Muscle of arm (tissue), 12 donors: ENCODE measurements around the gene MMP12. TPM values are rescaled to one million over a fixed set of nuclear protein-coding genes. Genes with fewer than 3 reads are reported as not detected.

ENCODE experiments used
- DNase-seq: peaks from one replicate; pipeline ENCODE4 v3.0.0-alpha.2; 2013
- polyA plus RNA-seq, 12 donors: library from polyadenylated mRNA; unstranded; fragments of 120-200 nt; gene quantifications; one replicate each; pipeline ENCODE4 v1.2.1, GENCODE V29; 2013; ENCODE audit not compliant: insufficient read length in 12 of 12

MMP12 gene
- polyA plus RNA-seq, 12 donors, result not detected

GRCh38 chr11:102850973-102851745 is 23.6 kb downstream of the MMP12 start:
- no peak for DNase-seq

DNA sequence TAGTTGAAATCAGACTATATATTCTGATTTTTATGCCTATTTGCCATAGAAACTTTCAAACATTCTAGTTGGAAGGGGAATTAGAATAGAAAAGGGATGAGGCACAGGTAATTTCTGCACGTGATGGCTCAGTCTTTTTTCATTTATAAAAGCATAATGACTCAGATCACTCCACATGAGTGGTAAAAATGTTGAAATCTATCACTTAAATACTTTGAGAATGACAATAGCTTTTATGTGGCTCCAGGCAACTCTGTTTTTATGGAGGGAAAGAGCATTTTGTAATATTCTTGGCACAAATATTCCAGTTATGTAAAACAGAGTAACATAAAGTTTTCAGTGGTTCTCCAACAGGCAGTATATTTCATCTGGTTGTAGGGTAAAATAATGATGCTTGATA is 25.5 kb downstream of the MMP12 start:
- no peak for DNase-seq

DNA sequence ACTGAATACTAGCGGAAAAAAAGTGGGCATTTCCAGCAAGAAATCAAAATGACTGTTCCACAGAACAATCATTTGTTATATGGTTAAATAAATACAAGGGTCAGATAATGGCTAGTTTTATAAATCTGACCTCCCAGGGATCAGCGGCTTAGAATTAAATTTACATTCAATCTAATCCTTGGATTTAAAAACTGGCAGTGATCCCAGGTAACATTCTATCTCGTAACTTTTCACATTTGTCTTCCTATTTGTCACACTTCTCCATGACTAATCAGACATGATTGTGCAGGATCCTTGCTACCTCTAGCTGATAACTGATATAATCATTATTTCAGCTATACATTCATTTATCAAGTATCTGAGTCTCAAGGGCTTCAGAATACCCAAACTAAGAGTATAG is 28.5 kb downstream of the MMP12 start:
- DNase-seq, result no peak

GRCh38 chr11:102843489-102843888 is 31.3 kb downstream of the MMP12 start, which contains the start of gene MMP3:
Gene MMP3, minus strand, starts transcription at chr11:102843609. Its CDS starts 63 bp downstream, at chr11:102843546.
- DNase-seq, result no peak

DNA sequence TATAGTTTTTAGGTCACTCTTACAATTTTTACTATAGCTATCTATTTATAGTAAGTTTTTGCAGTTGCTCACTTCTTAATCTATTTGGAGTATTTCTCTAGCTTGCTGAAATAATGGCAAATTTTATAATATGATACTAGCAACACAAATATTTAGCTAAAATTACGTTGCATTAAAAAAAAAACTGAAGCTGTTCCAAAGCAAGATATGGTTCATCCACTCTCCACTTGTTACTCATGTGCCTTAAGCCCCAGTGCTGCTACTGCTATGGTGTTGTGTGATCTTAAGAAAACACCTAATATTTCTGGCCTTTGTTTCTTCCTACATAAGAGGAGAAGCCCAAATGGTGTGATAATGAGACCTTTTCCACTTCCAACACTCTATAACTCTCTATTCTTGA is 31.9 kb downstream of the MMP12 start:
- DNase-seq, result no peak

DNA sequence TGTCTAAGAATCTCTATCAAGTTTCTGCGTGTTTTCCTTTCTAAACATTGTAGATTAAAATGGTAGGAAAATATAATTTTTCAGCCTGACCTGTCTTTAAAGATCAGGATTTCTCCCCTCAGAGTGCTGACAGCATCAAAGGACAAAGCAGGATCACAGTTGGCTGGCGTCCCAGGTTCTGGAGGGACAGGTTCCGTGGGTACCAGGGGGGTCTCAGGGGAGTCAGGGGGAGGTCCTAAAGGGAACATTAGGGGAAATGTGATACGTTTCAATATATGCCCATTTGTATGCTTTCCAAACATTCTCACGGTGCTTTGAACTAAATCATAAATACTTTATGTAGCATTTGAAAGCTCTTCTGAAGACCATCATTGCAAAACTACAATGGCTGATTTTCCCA is 34.8 kb downstream of the MMP12 start:
- no peak for DNase-seq

- DNase-seq, result no peak
Observed at GRCh38 chr11:102837646-102838045, 37.1 kb downstream of the MMP12 start.

DNA sequence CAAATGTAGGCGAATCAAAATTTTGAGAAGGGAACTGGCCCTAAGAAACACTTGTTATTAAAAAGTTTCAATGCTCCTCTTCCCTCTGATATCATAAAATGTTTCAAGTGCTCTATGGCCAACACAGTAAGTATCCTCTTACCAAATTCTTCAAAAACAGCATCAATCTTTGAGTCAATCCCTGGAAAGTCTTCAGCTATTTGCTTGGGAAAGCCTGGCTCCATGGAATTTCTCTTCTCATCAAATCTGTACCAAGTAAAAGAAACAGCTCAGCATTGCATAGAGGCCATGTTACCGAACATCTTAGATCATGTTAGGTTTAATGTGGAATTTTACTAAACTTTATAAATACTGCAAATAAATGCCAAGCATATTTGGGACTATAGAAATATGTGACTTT is 37.6 kb downstream of the MMP12 start:
- no peak for DNase-seq

- no peak for DNase-seq
Observed at GRCh38 chr11:102836290-102836875, 38.4 kb downstream of the MMP12 start.

DNA sequence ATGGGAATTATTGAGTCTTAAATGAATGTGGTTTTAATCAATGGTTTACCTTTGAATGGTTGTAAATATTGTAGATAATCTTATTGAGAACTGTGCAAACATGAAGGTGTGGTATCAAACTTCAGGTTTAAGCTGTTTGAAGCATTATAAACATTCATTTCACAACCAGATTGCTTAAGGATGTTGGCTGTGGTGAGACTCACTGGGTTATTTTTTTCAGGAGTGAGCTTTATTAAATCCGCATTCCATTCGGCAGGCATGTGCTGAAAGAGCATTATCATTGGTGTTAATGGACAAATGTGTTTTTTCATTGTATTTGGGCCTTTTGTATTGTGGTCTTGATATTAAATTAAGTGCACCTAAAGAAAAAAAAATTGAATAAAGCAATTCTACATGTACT is 41.1 kb downstream of the MMP12 start:
- no peak for DNase-seq

- no peak for DNase-seq
Observed at GRCh38 chr11:102832612-102833011, 42.2 kb downstream of the MMP12 start.

DNA sequence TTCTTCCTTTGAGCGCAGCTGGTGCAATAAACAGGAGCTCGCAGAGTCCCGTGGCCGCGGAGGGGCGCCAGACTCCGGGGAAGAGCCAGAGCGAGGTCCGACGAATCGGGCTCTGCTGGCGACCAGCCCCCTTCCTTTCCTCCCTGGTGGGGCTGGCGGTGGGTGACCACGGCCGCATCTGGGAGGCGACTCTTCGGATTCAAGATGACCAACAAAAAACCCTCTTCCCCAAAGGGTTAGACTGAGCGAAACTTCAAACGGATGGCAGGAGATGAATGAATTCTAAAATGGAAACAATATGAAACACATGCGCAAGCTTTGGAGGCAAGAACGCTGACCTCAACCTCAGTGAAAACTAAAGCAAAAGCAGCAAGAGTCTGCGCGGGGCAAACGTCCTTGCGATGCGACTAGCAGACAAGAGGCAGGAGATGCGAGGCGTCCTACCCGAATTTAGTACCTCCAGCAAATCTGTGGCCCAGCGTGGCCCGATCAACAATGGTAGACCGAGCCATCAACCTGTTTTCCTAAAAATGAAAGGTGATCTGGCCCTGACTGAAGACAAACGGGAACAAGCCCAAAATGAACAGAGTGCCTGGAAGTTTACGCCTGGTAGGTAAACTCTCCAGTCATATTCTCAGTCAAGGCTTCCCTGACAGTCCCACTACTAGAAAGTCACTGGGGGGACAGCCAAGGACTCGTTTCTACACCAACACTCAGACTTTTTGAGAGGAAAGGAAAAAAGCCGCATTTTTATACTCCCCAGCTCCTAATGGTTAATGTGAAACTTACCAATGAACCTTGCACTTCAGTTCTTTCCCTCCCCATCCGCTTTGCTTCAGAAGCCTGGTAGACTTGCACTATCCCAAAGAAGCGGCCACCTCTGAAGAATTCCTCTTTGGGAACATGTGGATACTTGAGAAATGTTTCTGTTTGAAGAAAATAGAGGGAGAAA is 43.0 kb downstream of the MMP12 start:
- DNase-seq, result peak; percentile 81

DNA sequence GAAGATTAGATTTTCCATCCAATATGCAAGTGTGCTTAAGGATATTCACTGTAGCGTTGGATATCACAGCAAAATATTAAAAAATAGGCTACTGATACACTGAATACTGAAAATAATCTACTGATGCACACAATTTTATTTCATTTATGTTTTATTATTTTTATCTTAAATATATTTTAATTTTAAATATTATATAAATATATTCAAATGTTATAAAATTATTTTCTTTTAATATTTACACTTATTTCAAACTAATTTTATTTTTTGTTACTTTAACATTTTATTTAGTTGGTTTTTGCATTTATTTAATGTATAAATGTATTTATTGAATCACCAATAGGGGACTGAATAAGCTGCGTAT is 43.7 kb downstream of the MMP12 start:
- DNase-seq, result no peak

DNA sequence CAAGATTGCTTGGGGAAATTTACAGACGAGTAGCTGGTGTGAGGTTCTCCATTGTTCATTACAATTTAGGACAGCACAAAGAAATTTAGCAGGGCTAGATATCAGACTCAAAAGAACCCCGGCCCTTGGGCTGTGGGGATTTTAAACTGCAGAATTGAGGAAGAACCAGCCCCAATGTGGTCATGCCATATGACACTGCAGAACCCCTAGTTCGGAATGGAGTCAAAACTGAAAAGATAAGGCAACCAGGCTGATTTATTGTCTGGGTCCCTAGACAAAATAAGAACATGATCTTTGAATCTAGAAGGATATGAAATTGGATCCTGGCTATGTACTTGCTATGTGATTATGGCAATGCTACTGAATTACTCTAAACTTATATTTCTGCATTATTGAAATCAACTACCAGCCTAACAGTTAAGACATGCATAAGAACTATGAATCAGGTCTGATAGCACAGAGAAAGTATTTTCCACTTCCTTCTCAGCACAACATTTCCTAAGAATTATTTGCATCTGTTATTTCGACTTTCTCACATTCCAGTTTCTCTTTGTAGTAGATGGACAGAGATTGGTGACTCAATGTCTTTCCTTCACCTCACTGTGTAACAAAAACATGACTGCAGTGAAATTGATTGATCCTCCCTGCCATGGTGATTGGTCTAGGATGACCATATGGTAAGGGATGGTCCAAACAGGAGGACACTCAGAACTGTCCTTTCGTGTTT is 44.6 kb downstream of the MMP12 start:
- DNase-seq, result no peak

- no peak for DNase-seq
Observed at GRCh38 chr11:102829316-102830000, 45.3 kb downstream of the MMP12 start.

DNA sequence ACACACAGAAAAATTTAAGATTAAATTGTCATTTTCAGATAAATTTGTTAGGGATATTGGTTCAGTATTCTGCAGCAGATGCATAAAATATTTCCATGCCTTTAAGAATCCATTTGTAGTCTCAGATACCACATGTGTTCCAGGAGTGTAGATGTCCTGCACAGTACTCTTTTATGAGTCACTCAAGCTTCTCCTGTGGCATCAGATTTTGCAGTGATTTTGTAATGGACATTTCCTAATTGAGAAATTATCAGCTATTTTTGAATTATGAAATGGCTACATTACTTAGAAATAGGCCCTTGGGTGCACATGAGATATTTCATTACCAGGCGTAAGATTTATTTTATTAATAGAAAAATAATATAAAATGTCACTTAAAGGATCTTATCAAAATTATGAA is 50.2 kb downstream of the MMP12 start:
- DNase-seq, result no peak

DNA sequence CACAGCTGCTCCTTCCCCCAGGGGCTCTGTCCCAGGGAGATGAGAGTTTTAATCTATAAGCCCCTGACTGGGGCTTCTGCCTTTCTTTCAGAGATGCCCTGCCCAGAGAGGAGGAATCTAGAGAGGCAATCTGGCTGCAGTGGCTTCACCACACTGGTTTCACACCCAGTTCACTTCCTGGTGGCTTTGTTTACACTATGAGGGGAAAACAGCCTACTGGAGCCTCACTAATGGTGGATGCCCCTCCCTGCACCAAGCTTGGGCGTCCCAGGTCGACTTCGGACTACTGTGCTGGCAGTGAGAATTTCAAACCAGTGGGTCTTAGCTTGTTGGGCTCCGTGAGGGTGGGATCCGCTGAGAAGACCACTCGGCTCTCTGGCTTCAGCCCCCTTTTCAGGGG is 55.3 kb downstream of the MMP12 start:
- DNase-seq, result no peak

DNA sequence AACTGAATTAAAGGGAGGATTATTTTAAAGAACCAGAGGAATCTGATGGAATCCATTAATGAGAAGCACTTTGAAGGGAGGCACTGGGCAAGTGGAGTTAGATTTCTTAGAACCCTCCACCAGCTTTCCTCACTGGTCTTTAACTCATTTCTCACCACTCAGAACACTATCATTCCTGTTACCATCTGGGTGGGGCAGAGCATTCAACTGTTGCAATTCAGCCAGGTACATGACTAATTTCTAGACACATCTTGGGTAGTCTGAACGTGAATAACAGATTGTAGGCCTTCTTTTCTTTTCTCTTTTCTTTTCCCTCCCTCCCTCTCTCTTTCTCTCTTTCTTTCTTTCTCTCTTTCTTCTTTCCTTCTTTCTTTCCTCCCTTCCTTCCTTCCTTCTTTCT is 61.3 kb downstream of the MMP12 start:
- DNase-seq, result no peak
